ENCODE results near the gene CDKL1. TPM values are rescaled to one million over a fixed set of nuclear protein-coding genes. Genes with fewer than 3 reads are reported as not detected.

Gene CDKL1
- 2.9 and 3.9 TPM in 2 replicates for total RNA-seq

GRCh38 chr14:50396631-50397389 is at the start of gene CDKL1:
Gene CDKL1, minus strand, starts transcription at chr14:50396881. Its CDS starts 1,013 bp downstream, at chr14:50395868.

GRCh38 chr14:50311972-50312733 is 84.5 kb downstream of the CDKL1 start, which contains the start of the genes DMAC2L and L2HGDH:
Gene DMAC2L, plus strand, starts transcription at chr14:50312324. Its CDS starts 9,164 bp downstream, at chr14:50321488.
Gene L2HGDH, minus strand, starts transcription at chr14:50312229. Its CDS starts 79 bp downstream, at chr14:50312150.

Other genes with a start within 250 kb of the CDKL1 start
- 7.7 and 10.4 TPM in 2 replicates for gene SOS2, start 165.3 kb downstream of the CDKL1 start, total RNA-seq
- 3.4 and 3.7 TPM in 2 replicates for gene L2HGDH, start 84.7 kb downstream of the CDKL1 start, total RNA-seq
- gene DMAC2L, start 84.6 kb downstream of the CDKL1 start, total RNA-seq: 7.6 and 8.8 TPM in 2 replicates
- gene MAP4K5, start 135.7 kb upstream of the CDKL1 start, total RNA-seq: 62.1 and 94.5 TPM in 2 replicates
- gene ATL1, start 163.3 kb upstream of the CDKL1 start, total RNA-seq: 3.7 and 4.3 TPM in 2 replicates

Data from bronchus fibroblast of lung (primary cell).